Smooth muscle cell (in vitro differentiated cells): ENCODE results near the gene GCFC2. TPM values are rescaled to one million over a fixed set of nuclear protein-coding genes. Genes with fewer than 3 reads are reported as not detected.

Experiments
- DNase-seq: peaks from one replicate; lab custom pipeline; 2025; ENCODE audit not compliant: unreplicated experiment; lab: John Stamatoyannopoulos, UW
- H2AFZ ChIP-seq: fragments of 200-600 bp; sonication (generic); 2 replicates; pipeline ENCODE4 v1.6.0; 2016; ENCODE audit warnings: antibody characterized with exemption, low read depth, mild to moderate bottlenecking
- H3F3A ChIP-seq: fragments of 200-600 bp; sonication (generic); 2 replicates; pipeline ENCODE4 v1.6.0; 2017; ENCODE audit warnings: antibody characterized with exemption, low read depth
- H3K27ac ChIP-seq: fragments of 200-600 bp; sonication (generic); 2 replicates; pipeline ENCODE4 v1.5.1; 2016; ENCODE audit warnings: low read depth, mild to moderate bottlenecking
- H3K27me3 ChIP-seq: fragments of 200-600 bp; sonication (generic); 2 replicates; pipeline ENCODE4 v1.6.1; 2016; ENCODE audit warnings: low read depth, mild to moderate bottlenecking
- H3K36me3 ChIP-seq: fragments of 200-600 bp; sonication (generic); 2 replicates; pipeline ENCODE4 v1.5.1; 2016; ENCODE audit warnings: low read depth
- H3K4me1 ChIP-seq: fragments of 200-600 bp; sonication (generic); 2 replicates; pipeline ENCODE4 v1.5.1; 2016; ENCODE audit warnings: low read depth
- H3K4me2 ChIP-seq: fragments of 200-600 bp; sonication (generic); 2 replicates; pipeline ENCODE4 v1.6.0; 2016; ENCODE audit warnings: mild to moderate bottlenecking
- H3K4me3 ChIP-seq: fragments of 200-600 bp; sonication (generic); 2 replicates; pipeline ENCODE4 v1.5.1; 2016; ENCODE audit warnings: mild to moderate bottlenecking
- H3K79me2 ChIP-seq: fragments of 200-600 bp; sonication (generic); 2 replicates; pipeline ENCODE4 v1.6.0; 2016; ENCODE audit warnings: low read depth, mild to moderate bottlenecking
- H3K9ac ChIP-seq: fragments of 200-600 bp; sonication (generic); 2 replicates; pipeline ENCODE4 v1.6.0; 2016; ENCODE audit warnings: low read depth
- H3K9me3 ChIP-seq: fragments of 200-600 bp; sonication (generic); replicated peaks from 2 replicates; pipeline ENCODE4 v1.5.1; 2016; ENCODE audit warnings: low read depth
- H4K20me1 ChIP-seq: fragments of 200-600 bp; sonication (generic); 2 replicates; pipeline ENCODE4 v1.6.0; 2016; ENCODE audit warnings: low read depth
- CTCF ChIP-seq: fragments of 200-600 bp; sonication (generic); IDR thresholded peaks from 2 replicates; pipeline ENCODE4 v1.5.1; 2017; ENCODE audit warnings: borderline replicate concordance, mild to moderate bottlenecking, antibody characterized with exemption; ENCODE audit not compliant: insufficient read depth, poor library complexity, severe bottlenecking
- WGBS: methylation state at CpG from one replicate; pipeline ENCODE4 v1.1.7; 2016; ENCODE audit warnings: low lambda C conversion rate; 5-methylcytosine and 5-hydroxymethylcytosine counted together
- polyA plus RNA-seq: library from polyadenylated mRNA; unstranded; fragments of >200 nt; fragmentation: Nextera tagmentation; extraction: Ambion mirVana; gene quantifications from 2 replicates; pipeline ENCODE4 v1.2.1, GENCODE V29; 2016
- small RNA-seq: library from RNA; depleted of rRNA; stranded (forward); fragments of <200 nt; gene quantifications from one replicate; pipeline ENCODE3, GENCODE V24; 2014
- total RNA-seq: library from RNA; depleted of rRNA; stranded (reverse); fragments of >200 nt; gene quantifications from 2 replicates; pipeline ENCODE4 v1.2.3, GENCODE V29; 2014

GCFC2 gene
- total and polyA plus RNA-seq, 2 experiments from 2014 or later = 5.7 to 11.5 TPM

- Histone ChIP-seq H3K79me2 (no peaks in the 10 kb centered on the region), H3K9ac (no peak overlapping the region), H3F3A (no peaks in the 10 kb centered on the region), H4K20me1 (no peaks in the 10 kb centered on the region), H3K4me2 (no peak overlapping the region), H3K27ac (no peak overlapping the region), H3K27me3 (no peaks in the 10 kb centered on the region), H3K4me1 (peaks cover 8% of the 10 kb centered on the region), H3K9me3 (no peaks in the 10 kb centered on the region), H3K36me3 (no peaks in the 10 kb centered on the region), H2AFZ (no peak overlapping the region), H3K4me3 (no peak overlapping the region)
- WGBS = 94% methylated on average over 5 of the region's 5 CpGs
- no peak for DNase-seq
- no peak for TF ChIP-seq CTCF
These were observed 97.9 kb downstream of the GCFC2 start for GRCh38 chr2:75612862-75613243.

Small RNA genes within 50 kb of the gene (small RNA-seq; reads per million reads assigned to genes)
- gene RF00012 = not detected

Other genes starting within 250 kb of the GCFC2 start
- 54.3 and 84.1 TPM in 2 replicates for gene EVA1A, start 150.0 kb downstream of the GCFC2 start, total RNA-seq
- gene EVA1A, start 150.0 kb downstream of the GCFC2 start, polyA plus RNA-seq = 72.8 and 89.2 TPM in 2 replicates
- 58.3 and 77.8 TPM in 2 replicates for gene MRPL19, start 64.1 kb downstream of the GCFC2 start, total RNA-seq
- gene MRPL19, start 64.1 kb downstream of the GCFC2 start, polyA plus RNA-seq = 41.6 and 45.3 TPM in 2 replicates